ENCODE data around the gene FER.

Gene FER

DNA sequence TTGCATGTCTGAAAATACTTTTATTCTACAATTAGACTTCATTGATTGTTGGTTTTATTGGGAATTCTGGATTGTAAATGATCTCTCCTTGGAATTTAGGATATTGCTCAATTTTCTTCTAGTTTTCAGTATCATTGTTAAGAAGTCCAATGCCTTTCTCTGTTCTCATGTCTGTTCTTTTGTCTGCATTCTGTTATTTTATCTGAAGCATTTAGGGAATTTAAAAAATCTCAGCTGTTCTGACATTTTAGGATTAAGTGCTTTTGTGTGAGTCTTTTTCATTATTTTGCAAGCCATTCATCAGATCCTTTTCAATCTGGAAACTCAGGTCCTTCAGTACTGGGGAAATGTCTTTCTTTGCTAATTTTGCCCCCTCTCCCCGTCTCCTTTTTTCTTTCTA, 4.4 kb upstream of the FER start:
- in situ Hi-C loops (cut with MboI; ENCODE audit: low sequenced_read_pairs, unreplicated experiment): no loop called here
- TF ChIP-seq, protein P1, sequence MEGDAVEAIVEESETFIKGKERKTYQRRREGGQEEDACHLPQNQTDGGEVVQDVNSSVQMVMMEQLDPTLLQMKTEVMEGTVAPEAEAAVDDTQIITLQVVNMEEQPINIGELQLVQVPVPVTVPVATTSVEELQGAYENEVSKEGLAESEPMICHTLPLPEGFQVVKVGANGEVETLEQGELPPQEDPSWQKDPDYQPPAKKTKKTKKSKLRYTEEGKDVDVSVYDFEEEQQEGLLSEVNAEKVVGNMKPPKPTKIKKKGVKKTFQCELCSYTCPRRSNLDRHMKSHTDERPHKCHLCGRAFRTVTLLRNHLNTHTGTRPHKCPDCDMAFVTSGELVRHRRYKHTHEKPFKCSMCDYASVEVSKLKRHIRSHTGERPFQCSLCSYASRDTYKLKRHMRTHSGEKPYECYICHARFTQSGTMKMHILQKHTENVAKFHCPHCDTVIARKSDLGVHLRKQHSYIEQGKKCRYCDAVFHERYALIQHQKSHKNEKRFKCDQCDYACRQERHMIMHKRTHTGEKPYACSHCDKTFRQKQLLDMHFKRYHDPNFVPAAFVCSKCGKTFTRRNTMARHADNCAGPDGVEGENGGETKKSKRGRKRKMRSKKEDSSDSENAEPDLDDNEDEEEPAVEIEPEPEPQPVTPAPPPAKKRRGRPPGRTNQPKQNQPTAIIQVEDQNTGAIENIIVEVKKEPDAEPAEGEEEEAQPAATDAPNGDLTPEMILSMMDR (IDR thresholded peaks at IDR 0.05; ENCODE audit: borderline replicate concordance, control extremely low read depth, extremely low read depth, insufficient read depth, missing control alignments): no peak
- no peak for DNase-seq (ENCODE audit: low spot score)

DNA sequence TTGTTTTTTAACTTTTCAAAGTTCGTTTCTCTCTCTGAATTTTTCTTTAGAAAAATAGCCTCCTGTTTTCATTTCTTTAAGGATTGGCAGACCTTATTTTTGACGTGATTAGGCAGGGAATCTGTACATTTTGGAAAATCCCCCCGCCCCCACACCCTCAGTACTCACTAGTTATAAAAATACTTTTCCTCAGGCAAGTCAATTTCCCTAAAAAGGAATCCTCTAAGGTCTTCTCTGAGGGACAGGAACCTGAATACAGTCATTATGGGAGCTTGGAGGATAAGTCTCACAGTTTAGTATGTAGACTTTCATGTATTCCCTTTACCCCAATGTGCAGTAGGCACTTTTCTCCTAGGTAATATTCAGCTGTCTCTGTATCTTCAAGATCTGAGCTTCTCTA, 3.9 kb upstream of the FER start:
- in situ Hi-C loops (cut with MboI; ENCODE audit: low sequenced_read_pairs, unreplicated experiment): no loop called here
- DNase-seq (ENCODE audit: low spot score): no peak
- TF ChIP-seq, protein P1 (IDR thresholded peaks at IDR 0.05; ENCODE audit: borderline replicate concordance, control extremely low read depth, extremely low read depth, insufficient read depth, missing control alignments): no peak

DNA sequence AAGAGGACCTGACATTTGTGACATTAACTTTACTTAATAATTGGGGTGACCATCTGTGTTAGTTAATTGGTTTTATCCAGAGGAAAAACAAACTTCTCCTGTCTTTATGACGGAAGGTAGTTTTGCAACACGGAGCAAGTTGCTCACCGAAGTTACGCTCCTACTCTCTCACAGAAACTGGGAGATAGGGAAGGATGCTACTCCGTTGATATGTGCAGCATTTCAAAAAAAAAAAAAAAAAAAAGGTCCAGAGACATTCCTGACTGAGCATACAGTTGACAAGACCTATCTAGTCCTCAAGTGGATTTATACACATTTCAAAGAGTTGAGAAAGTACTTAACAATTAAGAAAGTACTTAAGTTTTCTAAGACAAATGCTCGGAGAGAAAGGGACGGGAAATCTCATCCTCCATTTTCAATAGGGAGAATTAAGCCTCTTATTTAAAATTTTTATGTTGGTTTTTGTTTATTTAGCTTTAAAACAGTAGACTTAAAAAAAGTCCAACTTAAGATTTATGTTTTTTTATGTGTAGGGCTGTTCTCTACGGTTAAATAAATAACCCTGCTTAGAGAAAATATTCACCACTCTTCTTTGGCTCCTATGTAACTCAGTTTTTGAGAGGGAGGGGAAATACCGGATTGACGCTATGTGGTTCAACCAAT, 455 bp upstream of the FER start:
- in situ Hi-C loops (cut with MboI; ENCODE audit: low sequenced_read_pairs, unreplicated experiment): no loop called here
- no peak for DNase-seq (ENCODE audit: low spot score)
- TF ChIP-seq, protein P1 (IDR thresholded peaks at IDR 0.05; ENCODE audit: borderline replicate concordance, control extremely low read depth, extremely low read depth, insufficient read depth, missing control alignments): no peak

DNA sequence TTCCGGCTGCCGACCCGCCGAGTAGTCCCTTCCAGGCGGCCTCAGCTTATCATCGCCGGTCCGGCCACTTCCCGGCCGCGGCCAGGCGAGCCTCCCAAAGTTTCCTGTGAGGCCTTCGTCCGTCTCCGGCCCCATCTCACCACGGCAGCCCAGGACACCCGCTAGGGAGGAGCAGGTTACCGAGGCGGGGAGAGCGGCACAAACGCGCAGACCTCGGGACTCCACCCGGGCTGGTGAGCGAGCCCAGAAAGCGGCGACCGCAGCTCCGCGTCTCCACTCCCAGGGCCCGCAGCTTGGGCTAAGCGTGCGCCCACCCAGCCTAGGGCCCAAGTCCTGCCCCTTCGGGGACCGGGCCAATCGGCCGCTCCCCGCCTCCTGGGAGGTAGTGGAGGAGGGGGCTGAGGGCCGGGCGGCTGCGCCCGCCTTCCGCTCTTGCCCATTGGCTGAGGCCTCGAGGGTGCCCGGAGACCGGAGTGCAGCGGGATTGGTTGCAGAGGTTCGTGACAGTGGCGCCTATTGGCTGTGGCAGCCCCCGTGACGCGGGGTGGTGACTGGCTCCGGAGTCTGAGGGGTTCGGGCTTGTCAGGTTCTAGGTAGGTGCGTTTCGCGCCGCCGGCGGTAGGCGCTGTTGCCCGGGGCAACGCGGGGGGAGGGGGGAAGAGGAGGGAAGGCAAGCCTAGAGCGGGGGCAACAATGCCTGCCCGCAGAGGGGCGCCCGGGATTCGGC, 867 bp downstream of the FER start:
- in situ Hi-C loops (cut with MboI; ENCODE audit: low sequenced_read_pairs, unreplicated experiment): no loop called here
- TF ChIP-seq, protein P1 (IDR thresholded peaks at IDR 0.05; ENCODE audit: borderline replicate concordance, control extremely low read depth, extremely low read depth, insufficient read depth, missing control alignments): peak; percentile 16
- DNase-seq (ENCODE audit: low spot score): peak; percentile 95

DNA sequence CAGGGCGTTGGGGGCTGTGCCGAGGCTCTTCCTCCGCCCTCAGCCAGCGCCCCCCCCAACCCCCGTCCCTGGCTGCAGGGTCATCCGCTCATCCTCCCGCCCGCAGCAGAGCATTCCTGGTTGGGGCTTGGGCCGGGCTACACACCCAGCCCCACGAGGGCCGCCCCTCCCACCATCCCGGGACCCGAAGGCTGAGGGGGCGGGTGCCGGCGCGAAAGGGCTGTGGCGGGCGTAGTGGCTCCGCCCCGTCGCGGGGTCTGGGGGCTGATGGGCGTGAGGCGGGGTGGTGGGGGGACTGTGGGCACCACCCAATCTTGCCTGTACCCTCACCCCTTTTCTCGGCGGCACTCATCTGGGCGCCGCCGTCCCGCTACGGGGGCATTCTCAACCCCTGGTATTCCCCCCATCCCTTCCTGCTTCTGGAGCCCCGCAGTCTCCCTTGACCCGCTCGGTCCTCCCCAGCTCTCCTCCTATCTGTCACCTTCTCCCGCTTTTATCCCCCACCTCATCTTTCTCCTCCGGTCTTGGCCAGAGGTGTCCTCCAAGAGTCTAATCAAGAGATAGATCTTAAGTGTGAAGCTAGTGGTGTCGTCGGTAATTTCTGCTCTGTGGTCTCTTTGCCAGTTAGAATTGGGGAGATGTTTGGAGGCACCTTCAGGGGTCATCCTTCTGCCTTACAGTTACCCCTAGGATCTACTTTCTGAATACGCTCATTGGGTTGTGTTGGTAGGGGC, 1.6 kb downstream of the FER start:
- in situ Hi-C loops (cut with MboI; ENCODE audit: low sequenced_read_pairs, unreplicated experiment): no loop called here
- peak; percentile 70 for DNase-seq (ENCODE audit: low spot score)
- TF ChIP-seq, protein P1 (IDR thresholded peaks at IDR 0.05; ENCODE audit: borderline replicate concordance, control extremely low read depth, extremely low read depth, insufficient read depth, missing control alignments): no peak

DNA sequence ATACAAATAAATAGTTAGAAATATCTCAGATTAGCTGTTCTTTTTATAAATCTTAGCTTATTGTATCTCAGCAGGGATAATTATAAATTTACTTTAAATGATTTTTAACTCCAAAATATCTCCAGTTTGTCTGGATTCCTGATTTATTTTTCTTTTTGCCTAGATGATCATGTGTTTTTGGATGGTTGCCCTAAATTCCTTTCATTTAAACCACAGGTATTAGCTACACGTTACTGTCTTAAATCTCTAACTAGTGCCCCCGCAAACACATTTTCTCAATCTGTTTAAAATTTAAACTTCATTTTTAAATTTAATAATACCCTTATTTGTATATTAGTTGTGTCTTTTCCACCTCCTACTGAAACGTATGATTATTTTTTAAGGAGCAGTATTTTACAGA, 5.6 kb downstream of the FER start:
- no peak for DNase-seq (ENCODE audit: low spot score)
- TF ChIP-seq, protein P1 (IDR thresholded peaks at IDR 0.05; ENCODE audit: borderline replicate concordance, control extremely low read depth, extremely low read depth, insufficient read depth, missing control alignments): no peak
- in situ Hi-C loops (cut with MboI; ENCODE audit: low sequenced_read_pairs, unreplicated experiment): no loop called here
